PC-3 (cell line): ENCODE measurements around the gene KCNAB3. TPM values are rescaled to one million over a fixed set of nuclear protein-coding genes. Genes with fewer than 3 reads are reported as not detected.

Experiments
- ATAC-seq: fragments of 200-7000 bp; cut with Tn5 transposase; 2 replicates; pipeline ENCODE4 v1.9.1; 2020; ENCODE audit warnings: mild to moderate bottlenecking, moderate library complexity
- Bru-seq: library from RNA; stranded (reverse); fragments of 400-500 nt; gene quantifications from one replicate; lab custom pipeline; 2021; lab: Mats Ljungman, UMichigan
- BruChase-seq, 2 experiments: library from RNA; stranded (reverse); fragments of 400-500 nt; gene quantifications; one replicate each; lab custom pipeline; 2021; lab: Mats Ljungman, UMichigan
- BruUV-seq: library from RNA; stranded (reverse); fragments of 400-500 nt; replicated peaks from 2 replicates; lab custom pipeline; 2021; lab: Mats Ljungman, UMichigan
- CTCF ChIA-PET: fragments of 300-600 bp; sonication (Branson Sonifier 250); formaldehyde crosslinking; loops from one replicate; lab custom pipeline; 2022; ENCODE audit warnings: antibody characterized with exemption; lab: Charles Lee
- POLR2A ChIA-PET: fragments of 300-600 bp; sonication (Branson Sonifier 250); formaldehyde crosslinking; loops from one replicate; lab custom pipeline; 2022; ENCODE audit warnings: antibody characterized with exemption; ENCODE audit not compliant: unreplicated experiment; lab: Charles Lee
- DNase-seq: peaks from one replicate; pipeline ENCODE4 v3.0.0-alpha.2; 2015
- H2AFZ ChIP-seq: fragments of 300-600 bp; sonication (generic); 2 replicates; pipeline ENCODE4 v1.6.0; 2016; ENCODE audit warnings: antibody characterized with exemption, low read length
- H3F3A ChIP-seq: fragments of 300-600 bp; sonication (generic); one replicate; pipeline ENCODE4 v1.6.0; 2017; ENCODE audit warnings: antibody characterized with exemption, low read length, control low read depth, mild to moderate bottlenecking; ENCODE audit not compliant: unreplicated experiment
- H3K27ac ChIP-seq: fragments of 300-600 bp; sonication (generic); 2 replicates; pipeline ENCODE4 v1.5.1; 2016; ENCODE audit warnings: mild to moderate bottlenecking, low read length
- H3K27me3 ChIP-seq: fragments of 300-600 bp; sonication (generic); 2 replicates; pipeline ENCODE4 v1.6.1; 2016; ENCODE audit warnings: low read length, mixed read lengths
- H3K36me3 ChIP-seq: fragments of 300-600 bp; sonication (generic); 2 replicates; pipeline ENCODE4 v1.6.1; 2016; ENCODE audit warnings: low read depth, mixed run types, low read length, mixed read lengths
- H3K4me1 ChIP-seq: fragments of 300-600 bp; sonication (generic); 2 replicates; pipeline ENCODE4 v1.5.1; 2016; ENCODE audit warnings: low read length; ENCODE audit not compliant: insufficient read depth
- H3K4me2 ChIP-seq: fragments of 300-600 bp; sonication (generic); 2 replicates; pipeline ENCODE4 v1.6.0; 2016; ENCODE audit warnings: low read length
- H3K4me3 ChIP-seq: fragments of 300-600 bp; sonication (generic); 2 replicates; pipeline ENCODE4 v1.5.1; 2016; ENCODE audit warnings: mild to moderate bottlenecking, low read length, mixed read lengths
- H3K79me2 ChIP-seq: fragments of 300-600 bp; sonication (generic); 2 replicates; pipeline ENCODE4 v1.6.1; 2017; ENCODE audit warnings: low read length, mixed read lengths
- H3K9ac ChIP-seq: fragments of 300-600 bp; sonication (generic); 2 replicates; pipeline ENCODE4 v1.6.0; 2016; ENCODE audit warnings: mild to moderate bottlenecking, low read length
- H3K9me2 ChIP-seq: fragments of 300-600 bp; sonication (generic); replicated peaks from 2 replicates; pipeline ENCODE4 v1.6.1; 2016; ENCODE audit warnings: mixed run types, low read length, mixed read lengths
- H3K9me3 ChIP-seq: fragments of 300-600 bp; sonication (generic); 2 replicates; pipeline ENCODE4 v1.6.1; 2016; ENCODE audit warnings: low read length, mixed read lengths
- H4K20me1 ChIP-seq: fragments of 300-600 bp; sonication (generic); 2 replicates; pipeline ENCODE4 v1.6.1; 2016; ENCODE audit warnings: low read length, mixed read lengths
- CTCF ChIP-seq: fragments of 300-600 bp; sonication (generic); conservative IDR thresholded peaks from 2 replicates; pipeline ENCODE4 v1.5.1; 2017; ENCODE audit warnings: antibody characterized with exemption, low read depth, mild to moderate bottlenecking, low read length
- EZH2 ChIP-seq: fragments of 300-600 bp; sonication (generic); IDR thresholded peaks from one replicate; pipeline ENCODE4 v1.6.1; 2017; ENCODE audit warnings: antibody characterized with exemption, mild to moderate bottlenecking, low read length; ENCODE audit not compliant: unreplicated experiment
- EZH2phosphoT487 ChIP-seq: fragments of 300-600 bp; sonication (generic); IDR thresholded peaks from 2 replicates; pipeline ENCODE4 v1.6.1; 2018; ENCODE audit warnings: mild to moderate bottlenecking, antibody characterized with exemption, low read length, borderline replicate concordance
- intact Hi-C: fragments of 100-400 bp; cut with micrococcal nuclease; formaldehyde crosslinking; loops from 2 replicates; pipeline ENCODE4 v1.9.0; 2023
- long read RNA-seq: library from polyadenylated mRNA; unstranded; transcript quantifications from one replicate; pipeline ENCODE4 v2.0.0, GENCODE V29; 2021; ENCODE audit not compliant: unreplicated experiment
- total RNA-seq: library from RNA; depleted of rRNA; stranded (reverse); fragments of >200 nt; gene quantifications from 2 replicates; pipeline ENCODE4 v1.2.3, GENCODE V29; 2014; rRNA removed

Gene KCNAB3
- total RNA-seq (0.26 and 0.75 TPM in 2 replicates), Bru-seq, nascent RNA (percentile 44 among the genes with signal in this experiment), BruChase-seq, experiment 1, labeled RNA remaining after a 6-hour chase (percentile 68 among the genes with signal in this experiment), BruChase-seq, experiment 2, labeled RNA remaining after a 2-hour chase (percentile 60 among the genes with signal in this experiment)
- long read RNA-seq, partial matches to known transcripts = 0 of 4 reads
- long read RNA-seq, other reads (novel, unspliced or antisense) = 4 of 4 reads

- TF ChIP-seq EZH2phosphoT487 = no peak
- TF ChIP-seq CTCF = no peak
- TF ChIP-seq EZH2 = no peak
- no peaks in the 10 kb centered on the region for H3K9me3 ChIP-seq
- ChIA-PET POLR2A (no interaction called here), CTCF (no interaction called here)
- no peak within 1 kb of the TSS for H3K27ac ChIP-seq
- H3K4me1 ChIP-seq = peaks cover 19% of the 10 kb centered on the region
- no peaks in the 10 kb centered on the region for H4K20me1 ChIP-seq
- H3K4me2 ChIP-seq = peak within 1 kb of the TSS; percentile 99
- no TSS peak for BruUV-seq
- H3K27me3 ChIP-seq = no peaks in the 10 kb centered on the region
- no peaks in the 10 kb centered on the region for H3F3A ChIP-seq
- H2AFZ ChIP-seq = no peak within 1 kb of the TSS
- intact Hi-C loops = loop anchor here (5.0 kb wide), 2 partner anchors 53 to 128 kb away; no protein-coding TSS in a partner anchor
- DNase-seq = no peak
- no peak for ATAC-seq
- H3K4me3 ChIP-seq = peak within 1 kb of the TSS; percentile 98; the same call in 1 of the 2 replicates
- peaks cover 35% of the 10 kb centered on the region for H3K79me2 ChIP-seq
- no peaks in the 10 kb centered on the region for H3K9me2 ChIP-seq
- no peak within 1 kb of the TSS for H3K9ac ChIP-seq
- no peaks in the 10 kb centered on the region for H3K36me3 ChIP-seq
Measured at GRCh38 chr17:7929158-7930023, at the start of gene KCNAB3. Gene KCNAB3, minus strand, starts transcription at chr17:7929856. Its CDS starts 421 bp downstream, at chr17:7929435.

- Histone ChIP-seq H3K79me2 (no peaks in the 10 kb centered on the region), H3K9me3 (peaks cover 4% of the 10 kb centered on the region; the same call in 1 of the 2 replicates), H4K20me1 (no peaks in the 10 kb centered on the region), H3F3A (no peaks in the 10 kb centered on the region), H3K27me3 (no peaks in the 10 kb centered on the region), H3K36me3 (no peaks in the 10 kb centered on the region), H2AFZ (no peak overlapping the region), H3K9ac (no peak overlapping the region), H3K4me3 (no peak overlapping the region), H3K27ac (no peak overlapping the region), H3K9me2 (no peaks in the 10 kb centered on the region), H3K4me1 (peaks cover 12% of the 10 kb centered on the region), H3K4me2 (no peak overlapping the region)
- no TSS peak for BruUV-seq
- CTCF ChIA-PET = no interaction called here
- TF ChIP-seq EZH2 (no peak), EZH2phosphoT487 (no peak), CTCF (no peak)
- intact Hi-C loops = no loop called here
- DNase-seq (no peak), ATAC-seq (no peak)
- POLR2A ChIA-PET = no interaction called here
Measured at GRCh38 chr17:7977805-7978204, 48.1 kb upstream of the KCNAB3 start.
